ENCODE results near the gene GRM3.

GRCh38 chr7:86664991-86665390, 21.3 kb downstream of the GRM3 start:
- TF ChIP-seq CTCF (CRISPR knock-in tag; IDR thresholded peaks at IDR 0.05) (no peak), ZBTB43 (CRISPR knock-in tag; conservative IDR thresholded peaks at IDR 0.05) (no peak), REST (IDR thresholded peaks at IDR 0.05; ENCODE audit: borderline replicate concordance in 1 of 2, low read depth in 1 of 2, low read length in 2 of 2) (no peak), RERE (CRISPR knock-in tag; IDR thresholded peaks at IDR 0.05; ENCODE audit: low read depth) (no peak), ZNF780A (CRISPR knock-in tag; IDR thresholded peaks at IDR 0.05) (no peak), ZNF629 (CRISPR knock-in tag; conservative IDR thresholded peaks at IDR 0.05) (no peak), TCF12 (IDR thresholded peaks at IDR 0.05) (no peak), TCF12 (CRISPR knock-in tag; IDR thresholded peaks at IDR 0.05) (no peak)

All from HepG2 (cell line).